HepG2 (cell line): ENCODE results near the gene ADAMTSL4.
"Not testable (repeated sequence)": the region's sequence is repeated elsewhere in the genome, so short reads cannot be mapped to it uniquely, and the experiment has no call there.

Experiments
- ARID5B ChIP-seq: IDR thresholded peaks from 2 replicates; pipeline ENCODE4 v1.4.0; 2020; ENCODE audit warnings: mild to moderate bottlenecking, missing genetic modification reagents
- JUNB ChIP-seq: sonication (generic); formaldehyde crosslinking; IDR thresholded peaks from 2 replicates; pipeline ENCODE4 v1.8.0; 2022; ENCODE audit warnings: missing genetic modification reagents, mild to moderate bottlenecking, borderline replicate concordance
- JUND ChIP-seq: sonication (generic); formaldehyde crosslinking; IDR thresholded peaks from 2 replicates; pipeline ENCODE4 v1.8.0; 2022; ENCODE audit warnings: mild to moderate bottlenecking, missing genetic modification reagents
- NFRKB ChIP-seq: fragments of 450-650 bp; IDR thresholded peaks from 2 replicates; pipeline ENCODE4 v1.6.1; 2017
- POLR2AphosphoS2 ChIP-seq: IDR thresholded peaks from 2 replicates; pipeline ENCODE4 v1.6.1; 2011; ENCODE audit warnings: low read depth, low read length, improper control_type of control experiment
- POLR2AphosphoS5 ChIP-seq: IDR thresholded peaks from 2 replicates; pipeline ENCODE4 v1.6.1; 2012; ENCODE audit warnings: low read depth, low read length
- ZNF335 ChIP-seq: sonication (generic); formaldehyde crosslinking; IDR thresholded peaks from 2 replicates; pipeline ENCODE4 v1.4.0; 2020; ENCODE audit warnings: missing genetic modification reagents

GRCh38 chr1:150605451-150605731 lies 56.2 kb downstream of the ADAMTSL4 start:
- TF ChIP-seq ZNF335 (CRISPR knock-in tag); ARID5B (CRISPR knock-in tag); NFRKB; POLR2AphosphoS2; POLR2AphosphoS5; JUNB; JUND (CRISPR knock-in tag): not testable (repeated sequence)
